ENCODE results near the gene KCNA2.

Gene KCNA2

DNA sequence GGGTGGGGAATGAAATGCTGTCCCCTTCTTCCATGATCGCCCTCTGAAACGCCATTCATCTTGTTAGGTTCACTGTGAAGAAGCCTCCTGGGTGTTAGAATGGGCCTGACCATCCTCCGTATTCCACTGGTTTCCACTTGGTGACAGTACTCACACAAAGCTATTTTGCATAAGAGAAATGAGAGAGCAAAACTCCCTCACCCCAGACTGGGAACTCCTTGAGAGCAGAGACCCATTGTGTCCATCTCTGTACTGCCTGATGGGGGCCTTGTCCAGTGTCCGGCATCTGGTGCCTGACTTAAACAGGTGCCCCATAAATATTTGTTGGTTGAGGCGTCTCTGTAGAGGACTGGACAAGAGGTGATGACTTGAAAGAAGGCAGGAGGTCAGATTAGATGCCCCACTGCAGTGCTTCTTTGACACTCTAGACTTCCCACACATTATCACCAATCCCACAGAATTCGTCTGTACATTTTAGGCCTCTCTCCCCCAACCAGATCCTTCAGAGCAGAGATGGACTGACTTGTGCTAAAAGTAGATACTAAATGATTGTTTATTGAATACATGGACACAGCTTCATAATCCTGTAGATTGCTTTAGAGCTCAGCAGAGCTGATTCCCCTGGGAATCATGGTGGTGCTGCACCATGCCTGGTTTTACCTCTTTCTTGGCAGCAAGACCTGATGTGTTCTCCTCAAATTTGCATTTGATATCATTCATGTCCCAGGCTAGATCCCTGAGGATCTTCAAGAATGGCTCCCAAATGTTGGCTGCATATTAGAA, 22.4 kb upstream of the KCNA2 start:
- peak; percentile 5 to 14 for DNase-seq

DNA sequence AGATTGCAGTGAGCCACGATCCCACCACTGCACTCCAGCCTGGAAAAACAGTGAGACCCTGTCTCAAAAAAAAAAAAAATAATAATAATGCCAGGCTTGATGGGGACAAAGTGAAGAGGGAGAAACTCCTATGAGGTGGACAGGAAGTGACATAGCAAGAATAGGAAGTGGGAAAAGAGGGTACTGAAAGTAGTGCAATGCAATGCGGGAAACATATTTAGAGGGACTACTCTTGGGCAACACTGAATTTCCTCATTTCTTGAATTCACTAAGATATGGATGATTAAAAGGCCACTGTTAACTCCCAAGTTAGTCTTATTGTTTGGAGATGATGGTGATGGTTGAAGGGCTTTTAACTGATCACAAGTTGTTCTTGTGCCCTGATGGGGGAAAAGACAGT, 21.6 kb upstream of the KCNA2 start:
- no peak for DNase-seq

DNA sequence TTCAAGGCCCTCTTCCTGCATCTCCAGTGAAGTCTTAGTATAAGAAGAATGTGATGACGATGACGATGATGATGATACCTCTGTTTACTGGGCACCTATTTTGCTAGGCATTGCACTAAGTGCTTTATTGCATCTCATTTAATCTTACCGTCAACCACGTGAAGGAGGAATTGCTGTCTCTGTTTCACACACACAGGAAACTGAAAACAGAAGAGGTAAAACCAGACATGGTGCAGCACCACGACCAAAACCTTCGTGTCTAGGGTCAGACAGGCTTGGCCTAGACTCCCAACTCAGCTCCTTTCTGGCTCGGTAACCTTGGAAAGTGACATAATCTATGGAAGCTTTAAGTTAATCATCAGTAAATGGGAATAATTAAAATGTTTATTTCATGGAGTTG, 20.7 kb upstream of the KCNA2 start:
- DNase-seq, result peak; percentile 15 to 19

DNA sequence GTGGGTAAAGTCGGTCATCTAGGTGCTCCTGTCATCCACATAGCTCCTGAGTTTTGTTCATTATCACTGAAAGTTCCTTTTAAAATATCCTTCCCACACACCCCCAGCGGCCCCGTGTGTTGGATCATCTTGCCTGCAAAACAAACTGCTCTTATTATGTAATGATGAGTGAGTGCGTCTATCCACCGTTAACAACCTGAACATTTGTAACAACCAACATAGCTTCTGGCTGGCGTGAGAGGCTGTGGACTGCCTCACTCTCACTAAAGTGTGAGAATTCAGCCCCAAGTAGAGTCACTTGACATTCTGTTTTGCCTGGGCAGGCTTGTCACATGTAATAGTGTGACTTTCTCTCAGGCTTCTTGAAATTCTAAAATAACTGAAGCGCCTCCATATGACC, 14.5 kb upstream of the KCNA2 start:
- no peak for DNase-seq

DNA sequence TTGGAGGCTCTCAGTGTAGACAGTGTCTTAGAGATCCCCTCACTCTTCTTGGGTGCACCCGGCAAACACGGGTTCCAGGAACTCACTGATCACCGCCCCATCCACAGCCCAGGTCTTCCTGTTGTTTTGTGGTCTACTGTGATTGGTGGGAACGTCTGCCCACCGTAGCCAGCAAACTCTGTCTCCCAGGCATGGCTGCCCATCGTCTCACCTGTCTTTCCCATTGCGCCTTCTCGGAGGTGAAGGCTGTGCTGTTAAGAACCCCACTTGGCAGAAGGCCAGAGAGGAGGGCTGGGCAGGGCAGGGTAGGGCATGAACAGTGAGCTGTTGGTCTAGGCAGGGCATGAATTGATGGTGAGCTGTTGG, 14.1 kb upstream of the KCNA2 start:
- DNase-seq, result no peak

DNA sequence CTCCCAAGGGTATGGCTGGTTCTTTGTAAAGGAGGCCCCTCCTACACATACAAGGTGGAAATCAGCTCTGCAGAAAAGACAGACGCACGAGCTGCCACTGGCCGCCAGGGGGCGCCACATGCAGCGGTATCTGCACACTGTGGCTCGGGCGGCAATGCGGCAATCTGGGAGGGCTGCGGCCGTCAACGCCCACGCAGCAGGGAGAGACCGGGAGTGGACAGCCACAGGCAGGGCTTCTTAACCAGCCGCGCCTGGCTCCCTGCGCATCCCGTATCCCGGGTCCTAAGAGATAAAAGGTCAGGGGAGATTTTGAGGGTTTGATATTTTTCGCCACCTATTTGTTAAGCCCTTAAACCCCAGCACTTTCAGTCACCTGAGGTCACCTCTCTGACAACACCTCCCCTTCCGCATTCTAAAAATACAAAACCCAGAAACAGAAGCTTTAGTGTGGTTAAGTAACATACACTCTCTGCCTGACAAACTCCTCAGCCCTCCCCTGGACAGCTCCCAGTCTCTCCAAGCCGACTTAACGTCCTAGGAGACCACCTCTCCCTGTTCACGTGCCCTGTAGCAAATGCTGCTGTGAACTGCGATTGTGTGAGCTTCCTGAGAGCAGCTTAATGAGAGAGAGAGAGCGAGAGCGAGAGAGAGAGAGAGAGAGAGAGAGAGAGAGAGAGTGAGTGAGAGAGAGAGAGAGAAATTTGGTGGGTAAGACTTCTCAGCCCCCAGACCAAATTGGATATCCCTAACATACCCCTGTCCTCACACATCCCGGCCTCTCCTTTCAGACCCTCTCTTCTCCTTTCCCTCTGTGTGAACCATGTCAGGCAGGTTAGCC, 13.5 kb upstream of the KCNA2 start:
- peak; percentile 92 for DNase-seq

DNA sequence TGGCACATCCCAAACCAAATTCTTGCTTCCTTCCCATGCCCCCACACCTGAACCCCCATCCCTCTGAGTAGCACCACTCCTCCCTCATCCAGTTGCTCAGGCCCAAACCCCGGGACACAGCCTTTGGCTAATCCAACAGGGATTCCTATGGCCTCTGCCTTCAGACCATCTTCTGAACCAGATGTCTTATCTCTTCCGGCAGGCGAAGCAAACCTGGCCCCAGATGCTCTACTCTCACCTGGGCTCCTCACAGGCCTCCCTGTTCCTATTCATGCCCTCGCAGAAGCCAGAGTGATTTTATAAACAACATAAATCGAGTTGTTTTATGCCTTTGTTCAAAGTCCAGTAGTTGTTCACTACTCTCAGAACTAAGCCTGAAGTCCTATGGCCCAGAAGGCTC, 12.5 kb upstream of the KCNA2 start:
- DNase-seq, result peak in 1 of 2 experiments; percentile 16

DNA sequence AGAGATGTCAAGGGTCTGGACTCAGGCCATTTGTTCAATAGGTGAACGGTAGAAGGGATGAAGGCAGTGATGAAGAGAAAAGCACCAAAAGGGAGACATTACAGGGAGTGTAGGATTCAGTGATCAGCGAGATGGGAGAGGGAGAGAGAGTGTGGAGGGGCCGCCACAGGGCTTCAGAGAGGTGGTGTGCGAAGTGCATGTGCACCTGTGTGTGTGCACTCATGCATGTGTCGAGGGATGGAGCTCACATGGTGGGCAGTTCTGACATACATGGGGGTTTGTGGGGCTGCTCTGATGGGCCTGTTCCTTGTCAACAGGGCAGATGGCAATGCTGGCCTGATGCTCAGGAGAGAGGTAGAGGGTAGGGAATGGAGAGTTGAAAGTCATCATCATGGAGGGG, 11.4 kb upstream of the KCNA2 start:
- DNase-seq, result no peak

DNA sequence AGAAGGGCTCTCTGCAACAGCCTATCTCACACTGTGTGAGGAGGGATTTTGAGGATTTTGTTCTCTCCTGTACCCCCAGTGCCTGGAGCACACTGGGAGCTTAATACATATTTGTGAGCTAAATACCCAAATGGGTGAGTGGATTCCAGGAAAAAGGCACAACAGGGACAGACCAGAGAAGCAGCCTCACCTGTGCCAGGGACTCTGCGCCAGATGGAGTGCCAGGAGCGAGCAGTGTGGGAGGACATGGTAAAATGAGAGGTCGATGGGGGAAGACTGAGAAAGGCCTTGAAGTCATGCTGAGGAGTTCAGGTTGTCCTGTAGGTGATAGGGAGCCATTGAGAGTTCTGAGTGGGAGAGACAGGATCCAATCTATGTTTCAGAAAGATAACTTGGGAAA, 11.0 kb upstream of the KCNA2 start:
- DNase-seq, result no peak

DNA sequence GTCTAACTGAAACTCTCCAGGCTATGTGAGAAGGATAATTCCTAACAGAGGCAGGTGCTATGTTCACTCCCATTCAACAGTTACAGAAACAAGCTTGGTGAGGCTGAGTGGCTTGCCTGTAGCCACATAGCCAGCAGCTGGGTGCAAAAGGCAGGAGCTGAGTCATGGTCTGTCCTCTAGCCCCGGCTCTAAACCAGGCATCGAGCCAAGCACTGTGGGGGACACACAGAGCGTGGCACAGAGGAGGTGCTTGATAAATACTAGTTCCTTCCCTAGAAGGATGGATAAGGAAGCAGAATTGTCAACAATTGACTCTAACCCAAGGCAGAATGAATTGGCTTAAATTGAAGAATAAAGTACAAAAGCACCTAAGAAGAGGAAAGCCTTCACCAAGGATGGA, 10.4 kb upstream of the KCNA2 start:
- peak in 1 of 2 experiments; percentile 18 for DNase-seq

DNA sequence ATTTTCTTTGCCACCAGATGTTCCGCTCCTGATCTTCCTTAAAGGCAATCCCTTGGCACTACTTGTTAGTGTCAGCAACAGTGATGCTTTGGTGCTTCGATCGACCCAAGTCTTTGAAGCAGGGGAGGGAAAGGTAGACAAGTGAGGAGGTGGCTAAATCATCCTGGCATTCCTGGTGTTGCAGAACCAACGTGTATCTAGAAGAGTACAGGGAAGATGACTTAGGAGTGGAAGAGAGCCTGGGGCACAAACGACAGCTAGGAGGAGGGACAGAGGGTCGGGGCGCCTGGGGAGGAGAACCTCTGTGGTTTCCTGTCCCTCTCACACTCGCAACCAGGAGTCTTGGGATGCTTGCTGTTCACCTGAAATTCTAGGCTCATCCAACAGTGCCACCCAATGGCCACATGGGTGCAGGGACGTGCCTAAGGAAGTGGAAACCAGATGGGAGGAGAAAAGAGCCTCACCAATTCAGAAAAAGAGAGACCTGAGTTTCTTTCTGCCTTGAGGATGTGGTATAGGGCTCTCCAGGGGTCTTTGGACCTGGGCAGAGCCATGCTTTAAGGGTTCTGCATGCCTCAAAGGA, 9.5 kb upstream of the KCNA2 start:
- DNase-seq, result peak; percentile 77

DNA sequence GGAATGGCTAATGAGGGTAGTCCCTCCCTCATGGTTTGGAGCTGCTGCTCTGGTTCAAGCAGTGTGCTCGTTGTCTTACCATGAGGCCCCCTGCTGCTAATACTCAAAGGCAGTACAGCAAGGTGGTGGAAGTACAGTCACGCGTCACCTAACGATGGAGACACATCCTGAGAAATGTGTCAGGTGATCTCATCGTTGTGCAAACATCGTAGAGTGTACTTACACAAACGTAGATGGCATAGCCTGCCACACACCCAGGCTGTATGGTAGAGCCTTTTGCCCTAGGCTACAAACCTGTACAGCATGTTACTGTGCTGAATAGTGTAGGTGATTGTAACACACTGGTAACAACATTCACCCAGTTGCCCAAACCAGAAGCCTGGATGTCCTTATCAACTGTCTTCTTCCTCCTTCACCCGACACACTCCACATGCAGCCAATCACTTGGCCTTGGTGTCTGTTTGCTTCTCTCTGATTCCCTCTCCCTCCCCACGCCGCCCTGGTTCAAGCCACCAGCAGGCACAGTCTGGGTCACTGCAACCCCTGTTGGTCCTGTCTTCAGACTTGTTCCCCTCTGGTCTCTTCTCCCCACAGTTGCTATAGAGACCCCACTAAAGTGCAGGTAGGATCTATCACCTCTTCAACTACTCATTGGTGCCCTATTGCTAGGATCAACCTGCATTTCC, 6.0 kb upstream of the KCNA2 start:
- no peak for DNase-seq

DNA sequence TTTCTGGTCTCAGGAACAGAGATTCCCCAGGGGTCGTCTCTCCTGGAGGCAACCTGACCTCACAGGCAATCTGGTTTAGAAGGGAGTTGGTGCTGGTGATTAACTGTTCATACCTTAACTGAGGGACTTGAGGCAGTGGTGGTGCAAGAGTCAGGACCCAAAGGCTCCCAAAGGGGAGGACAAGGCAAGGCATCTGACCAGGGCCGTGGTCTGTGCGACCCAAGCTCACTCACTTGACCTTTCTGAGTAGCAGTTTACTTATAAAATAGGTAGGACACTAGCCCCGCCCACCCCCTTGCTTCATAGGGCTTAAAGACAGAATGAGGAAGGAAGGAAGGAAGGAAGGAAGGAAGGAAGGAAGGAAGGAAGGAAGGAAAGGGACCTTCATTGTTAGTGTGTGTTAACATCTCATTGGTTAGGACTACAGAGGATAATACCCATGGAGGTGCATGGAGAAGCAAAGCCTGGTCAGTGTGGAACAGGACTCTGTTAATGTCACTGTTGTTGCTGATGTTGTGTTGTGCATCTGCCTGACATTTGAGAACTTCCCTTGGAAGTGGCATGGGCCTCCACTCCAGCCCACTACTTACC, 4.6 kb upstream of the KCNA2 start:
- no peak for DNase-seq

DNA sequence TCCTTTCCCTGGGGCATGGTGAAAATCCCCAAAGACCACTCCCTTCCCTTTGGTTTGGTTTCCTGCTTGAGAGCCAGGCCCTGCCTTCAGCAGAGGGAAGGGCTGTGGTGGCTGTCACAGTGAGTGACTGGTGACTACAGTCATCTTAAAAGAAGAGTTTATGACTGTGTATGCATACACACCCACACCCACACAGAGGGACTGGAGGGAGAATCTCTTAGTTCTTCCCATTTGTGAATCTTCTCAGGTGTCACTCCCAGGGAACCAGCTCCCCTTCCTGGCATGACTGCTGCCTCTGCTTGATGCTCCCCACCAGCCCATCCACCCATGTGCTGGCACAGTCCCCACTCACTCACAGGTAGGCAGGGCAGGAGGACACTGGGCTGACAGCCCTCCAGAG, 3.9 kb upstream of the KCNA2 start:
- no peak for DNase-seq

DNA sequence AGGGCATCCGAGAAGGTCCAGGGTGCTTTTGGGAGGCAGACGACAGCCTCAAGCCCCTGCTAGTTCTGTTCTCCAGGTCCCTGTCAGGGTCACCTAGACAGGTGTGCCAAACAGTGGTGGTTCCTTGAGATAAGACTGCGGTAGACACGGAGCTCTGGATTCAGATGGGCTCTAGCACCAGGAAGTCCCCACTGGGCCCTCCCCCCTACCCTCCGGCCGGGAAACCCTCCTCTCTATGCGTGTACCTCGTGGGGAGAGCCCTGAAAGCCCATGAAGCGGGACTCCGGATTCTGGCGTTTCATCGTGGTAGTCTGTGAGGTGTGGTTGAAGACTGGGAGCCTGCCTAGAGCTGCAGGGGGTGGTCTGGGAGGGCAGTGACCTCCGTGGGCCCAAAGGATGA, 2.1 kb upstream of the KCNA2 start:
- DNase-seq, result no peak

DNA sequence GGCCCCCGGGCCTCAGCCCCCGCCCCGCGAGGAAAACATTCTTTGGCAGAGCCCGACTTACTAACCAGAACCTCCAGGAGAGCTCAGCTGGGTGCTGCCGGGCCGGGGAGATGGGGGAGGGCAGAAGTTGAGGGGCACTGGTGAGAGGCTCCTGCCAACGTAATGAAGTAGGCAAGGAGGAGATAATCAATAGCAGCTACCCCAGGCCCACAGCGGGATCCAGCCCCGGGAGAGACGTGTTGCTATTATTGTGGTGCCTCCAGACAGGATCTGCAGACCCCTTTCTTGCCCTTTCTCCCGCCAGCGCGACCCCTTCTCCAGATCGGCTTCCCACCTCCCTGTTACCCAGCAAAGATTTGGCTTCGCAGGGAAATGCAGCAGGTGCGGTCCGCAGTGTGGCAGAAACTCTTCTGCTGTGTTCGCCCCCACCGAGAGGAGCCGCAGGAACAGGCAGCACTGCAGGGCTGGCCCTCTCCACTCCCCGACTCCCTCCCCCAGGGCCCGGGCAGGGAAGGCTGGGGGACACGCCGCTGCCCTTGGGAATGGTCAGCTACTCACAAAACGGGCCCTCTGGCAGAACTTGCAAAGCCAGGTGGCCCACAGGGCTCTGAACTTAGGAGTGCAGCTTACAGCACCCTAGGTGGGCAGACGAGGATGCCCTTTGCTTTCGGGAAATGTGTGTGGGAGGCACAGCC, 1.5 kb upstream of the KCNA2 start:
- peak in 1 of 2 experiments; percentile 34 for DNase-seq

DNA sequence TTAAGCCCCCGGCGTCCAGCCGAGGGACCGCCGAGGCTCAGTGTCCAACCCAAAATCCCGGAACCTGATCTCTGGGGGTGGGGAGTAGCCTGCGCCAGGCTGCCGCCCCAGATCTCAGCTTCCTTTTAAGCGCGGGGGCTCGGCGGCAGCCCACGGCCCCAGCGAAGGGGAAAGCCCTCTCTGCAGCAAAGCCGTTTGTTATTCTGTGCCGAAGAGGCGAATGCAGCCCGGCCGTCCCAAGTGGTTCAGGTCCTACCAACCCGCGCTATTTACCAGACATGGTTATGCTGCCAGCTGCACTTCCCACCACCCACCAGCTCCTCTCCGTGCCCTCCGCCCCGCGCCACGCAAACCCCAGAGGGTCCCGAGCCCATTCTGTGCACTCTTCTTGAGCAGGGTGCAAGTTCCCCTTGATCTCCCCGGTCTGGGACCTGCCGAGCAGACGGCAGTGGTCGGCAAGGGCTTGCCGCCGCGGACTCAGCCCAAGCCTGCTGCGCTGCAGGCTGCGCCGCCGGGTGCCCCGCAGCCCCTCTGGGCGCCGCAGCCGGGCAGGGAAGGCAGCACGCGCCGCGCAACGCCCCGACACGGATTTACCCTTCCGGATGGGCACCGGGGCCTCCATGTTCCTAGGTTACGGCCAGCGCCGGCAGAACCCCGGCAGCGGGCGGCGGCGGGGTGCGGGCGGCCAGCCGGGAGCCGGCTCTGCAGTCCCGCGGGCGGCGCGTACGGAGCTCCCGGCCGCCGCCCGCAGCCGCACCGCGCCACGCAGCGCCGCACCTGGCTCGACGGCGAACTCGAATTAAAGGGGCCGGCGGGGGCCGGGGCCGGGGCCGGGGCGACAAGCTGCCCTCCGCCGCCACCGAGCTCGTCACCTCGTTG, 738 bp upstream of the KCNA2 start:
- peak; percentile 49 to 50 for DNase-seq

DNA sequence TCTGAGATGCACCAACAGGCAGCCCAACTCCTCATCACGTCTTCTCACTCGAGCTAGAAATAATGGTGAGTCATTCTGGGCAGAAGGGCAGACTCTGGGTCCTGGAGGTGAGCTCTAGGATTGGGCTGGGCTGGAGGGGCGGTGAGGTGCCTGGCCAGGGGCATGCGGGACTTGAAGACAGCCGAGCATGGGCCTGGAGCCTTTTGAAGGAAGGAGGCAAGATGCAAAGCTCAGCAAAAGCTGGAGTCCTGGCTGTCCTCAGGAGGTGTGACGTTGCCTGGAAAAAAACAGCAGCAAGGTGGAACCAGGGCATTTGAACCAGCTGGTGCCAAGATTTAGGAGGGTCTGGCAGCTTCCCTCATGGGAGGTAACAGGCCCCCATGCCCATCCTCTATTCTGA, 712 bp downstream of the KCNA2 start:
- no peak for DNase-seq

DNA sequence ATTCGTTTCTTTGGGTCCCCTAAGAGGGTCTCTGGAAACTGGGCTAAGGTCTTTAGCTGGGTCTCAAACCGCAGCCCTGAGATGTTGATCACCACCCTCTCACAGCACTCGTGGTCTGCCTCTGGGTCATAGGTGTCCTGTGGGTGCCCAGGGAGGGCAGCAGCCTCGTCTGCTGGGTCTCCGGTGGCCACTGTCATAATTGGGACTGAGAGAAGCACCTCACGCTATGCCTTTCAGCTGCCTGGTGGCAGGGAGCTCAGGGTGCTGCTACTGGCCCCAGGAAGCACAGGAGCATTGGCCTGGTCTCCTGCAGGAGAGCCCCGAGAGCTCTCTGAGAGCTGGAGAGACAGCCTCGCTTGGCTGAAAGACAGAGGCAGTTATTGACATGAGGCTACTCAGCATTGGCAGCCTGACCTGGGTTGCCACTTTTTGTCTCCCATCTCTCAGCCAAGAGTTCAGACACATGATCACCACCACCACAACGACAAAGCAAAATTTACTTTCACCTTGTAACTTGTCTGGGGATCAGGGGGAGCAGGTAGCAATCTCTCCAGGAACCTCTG, 1.5 kb downstream of the KCNA2 start:
- no peak for DNase-seq

DNA sequence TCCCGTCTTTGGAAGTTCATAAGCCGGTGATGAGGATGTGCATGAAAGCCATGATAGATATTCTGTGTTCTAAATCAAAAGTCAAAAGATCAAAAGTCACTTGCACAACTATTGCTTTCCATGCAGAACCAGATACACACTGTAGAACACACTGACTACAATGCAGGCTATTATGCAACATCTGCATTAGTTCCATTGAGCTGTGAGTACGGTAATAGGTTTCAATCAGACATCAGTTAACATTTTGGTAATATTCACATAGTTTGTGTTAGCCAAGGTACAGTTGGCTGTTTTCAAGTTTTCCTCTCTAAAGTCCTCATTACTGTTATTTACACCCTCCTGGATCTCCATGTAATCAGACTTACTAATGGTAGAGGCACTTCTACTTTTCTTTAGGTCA, 3.1 kb downstream of the KCNA2 start:
- no peak for DNase-seq

DNA sequence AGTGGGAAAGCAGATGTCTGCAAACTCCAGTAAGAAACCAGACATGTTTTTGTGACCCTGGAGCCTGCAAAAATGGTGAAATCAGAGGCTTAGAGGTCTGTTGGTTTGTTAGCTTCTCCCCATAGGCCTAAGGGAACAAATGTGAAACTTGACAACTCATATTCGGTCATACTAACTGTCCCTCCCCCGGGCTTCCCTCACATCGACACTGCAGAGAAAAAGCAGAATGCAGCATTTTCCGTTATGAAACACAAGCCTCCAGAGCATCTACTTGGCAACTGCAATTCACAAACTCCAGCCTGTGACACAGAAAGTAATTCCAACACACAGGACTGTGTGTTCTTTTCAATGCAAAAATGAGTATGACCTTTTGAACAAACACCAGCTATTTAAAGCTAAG, 3.7 kb downstream of the KCNA2 start:
- DNase-seq, result peak; percentile 12 to 18

Data from activated T-cell treated with anti-CD3 and anti-CD28 coated beads, Interleukin-2, amount 50 U/mL, for 48 hours (primary cell).